GM10266 (cell line): ENCODE measurements around the gene PLCH2.

ENCODE experiments used
- DNase-seq: peaks from one replicate; pipeline ENCODE4 v3.0.0; 2012; ENCODE audit errors: extremely low spot score
- CTCF ChIP-seq: IDR thresholded peaks from 2 replicates; pipeline ENCODE4 v1.5.1; 2012; ENCODE audit warnings: mild to moderate bottlenecking, low read depth; ENCODE audit not compliant: control insufficient read depth, insufficient read depth; ENCODE audit errors: missing control alignments

PLCH2 gene

GRCh38 chr1:2497891-2498290 is 21.8 kb downstream of the PLCH2 start:
- no peak for DNase-seq
- TF ChIP-seq CTCF: no peak

DNA sequence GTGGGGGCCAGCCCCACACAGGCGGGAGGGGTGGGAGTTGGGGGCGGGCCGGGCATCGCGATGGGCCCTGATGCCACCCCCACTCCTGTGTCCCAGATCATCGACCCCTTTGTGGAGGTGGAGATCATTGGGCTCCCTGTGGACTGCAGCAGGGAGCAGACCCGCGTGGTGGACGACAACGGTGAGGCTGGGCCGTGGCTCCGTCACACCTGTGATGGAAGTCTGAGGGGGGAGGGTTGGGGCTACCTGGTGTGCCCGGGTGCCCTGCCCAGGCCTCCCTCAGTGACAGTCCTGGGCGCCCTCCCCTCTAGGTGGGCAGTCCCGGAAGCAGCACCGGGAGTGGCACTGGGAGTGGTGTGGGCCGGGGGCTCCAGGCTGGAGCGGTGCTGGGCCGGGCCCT is 22.6 kb downstream of the PLCH2 start:
- DNase-seq: no peak
- TF ChIP-seq CTCF: no peak

DNA sequence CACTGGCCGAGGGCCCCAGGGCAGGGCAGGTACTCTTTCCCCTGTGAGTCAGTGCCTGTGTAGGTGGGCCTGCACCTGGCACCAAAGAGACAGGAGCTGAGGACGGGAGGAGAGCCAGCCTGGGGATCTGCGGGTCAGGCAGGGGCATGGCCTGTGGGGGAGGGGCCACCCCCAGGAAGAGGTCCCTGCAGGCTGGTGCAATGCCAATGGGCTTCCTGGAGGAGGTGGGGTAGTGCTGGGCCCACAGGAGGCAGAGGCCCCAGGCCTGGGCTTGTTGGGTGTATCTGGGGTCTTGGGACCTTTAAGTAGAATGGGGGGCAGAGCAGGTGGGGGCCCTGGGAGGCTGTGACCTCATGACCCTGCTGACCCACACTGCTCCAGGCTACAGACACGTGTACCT is 23.2 kb downstream of the PLCH2 start:
- TF ChIP-seq CTCF: no peak
- no peak for DNase-seq

GRCh38 chr1:2499986-2500596 is 24.0 kb downstream of the PLCH2 start:
- no peak for DNase-seq
- no peak for TF ChIP-seq CTCF

DNA sequence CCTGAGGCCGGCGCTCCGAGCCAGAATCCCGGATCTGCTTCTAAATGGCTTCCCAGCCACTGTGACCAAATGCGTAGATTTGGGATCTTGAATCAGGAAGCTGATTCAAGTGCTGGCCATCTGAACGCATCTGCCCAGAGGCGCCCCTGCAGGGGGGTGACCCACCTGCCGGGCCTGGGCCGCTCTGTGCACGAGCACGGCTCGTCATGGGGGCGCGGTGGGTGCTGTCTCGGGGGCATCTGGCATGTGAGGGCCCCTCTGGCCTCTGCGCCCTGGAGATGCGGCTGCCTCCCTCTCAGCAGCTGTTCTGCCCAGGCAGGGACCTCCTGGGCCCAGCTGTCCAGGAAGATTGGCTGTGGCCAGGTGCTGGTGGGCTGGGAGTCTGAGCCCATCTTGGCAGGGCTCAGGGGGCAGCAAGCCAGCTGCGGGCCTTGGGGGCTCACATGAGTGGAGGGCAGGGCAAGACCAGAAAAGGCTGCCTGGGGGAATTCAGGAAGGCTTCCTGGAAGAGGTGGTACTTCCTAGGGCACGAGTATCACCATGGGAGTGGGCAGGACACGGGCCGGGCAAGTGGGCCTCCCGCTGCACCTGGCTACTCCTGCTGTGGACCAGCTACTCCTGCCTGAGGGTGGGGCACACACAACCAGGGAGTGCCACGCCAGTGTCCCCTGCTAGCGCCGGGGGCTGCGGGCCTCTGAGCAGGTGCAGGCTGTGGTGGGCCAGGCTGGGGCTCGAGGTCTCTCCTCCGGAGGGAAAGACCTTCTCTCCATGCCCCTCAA is 25.1 kb downstream of the PLCH2 start:
- no peak for DNase-seq
- no peak for TF ChIP-seq CTCF

GRCh38 chr1:2501820-2502119 is 25.7 kb downstream of the PLCH2 start:
- TF ChIP-seq CTCF: no peak
- DNase-seq: no peak

DNA sequence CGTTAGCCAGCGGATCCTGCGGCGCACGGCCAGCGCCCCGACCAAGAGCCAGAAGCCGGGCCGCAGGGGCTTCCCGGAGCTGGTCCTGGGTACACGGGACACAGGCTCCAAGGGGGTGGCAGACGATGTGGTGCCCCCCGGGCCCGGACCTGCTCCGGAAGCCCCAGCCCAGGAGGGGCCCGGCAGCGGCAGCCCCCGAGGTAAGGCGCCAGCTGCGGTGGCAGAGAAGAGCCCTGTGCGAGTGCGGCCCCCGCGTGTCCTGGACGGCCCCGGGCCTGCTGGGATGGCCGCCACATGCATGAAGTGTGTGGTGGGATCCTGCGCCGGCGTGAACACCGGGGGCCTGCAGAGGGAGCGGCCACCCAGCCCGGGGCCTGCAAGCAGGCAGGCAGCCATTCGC is 26.1 kb downstream of the PLCH2 start:
- TF ChIP-seq CTCF: no peak
- DNase-seq: no peak
